GM18517 (cell line): ENCODE results near the gene CANX.
"Not testable (repeated sequence)": the region's sequence is repeated elsewhere in the genome, so short reads cannot be mapped to it uniquely, and the experiment has no call there.

Experiments used
- ATAC-seq: cut with Tn5 transposase; IDR thresholded peaks from one replicate; pipeline ENCODE4 v1.9.1; 2021; ENCODE audit warnings: mild to moderate bottlenecking, moderate library complexity; ENCODE audit not compliant: unreplicated experiment

Gene CANX

DNA sequence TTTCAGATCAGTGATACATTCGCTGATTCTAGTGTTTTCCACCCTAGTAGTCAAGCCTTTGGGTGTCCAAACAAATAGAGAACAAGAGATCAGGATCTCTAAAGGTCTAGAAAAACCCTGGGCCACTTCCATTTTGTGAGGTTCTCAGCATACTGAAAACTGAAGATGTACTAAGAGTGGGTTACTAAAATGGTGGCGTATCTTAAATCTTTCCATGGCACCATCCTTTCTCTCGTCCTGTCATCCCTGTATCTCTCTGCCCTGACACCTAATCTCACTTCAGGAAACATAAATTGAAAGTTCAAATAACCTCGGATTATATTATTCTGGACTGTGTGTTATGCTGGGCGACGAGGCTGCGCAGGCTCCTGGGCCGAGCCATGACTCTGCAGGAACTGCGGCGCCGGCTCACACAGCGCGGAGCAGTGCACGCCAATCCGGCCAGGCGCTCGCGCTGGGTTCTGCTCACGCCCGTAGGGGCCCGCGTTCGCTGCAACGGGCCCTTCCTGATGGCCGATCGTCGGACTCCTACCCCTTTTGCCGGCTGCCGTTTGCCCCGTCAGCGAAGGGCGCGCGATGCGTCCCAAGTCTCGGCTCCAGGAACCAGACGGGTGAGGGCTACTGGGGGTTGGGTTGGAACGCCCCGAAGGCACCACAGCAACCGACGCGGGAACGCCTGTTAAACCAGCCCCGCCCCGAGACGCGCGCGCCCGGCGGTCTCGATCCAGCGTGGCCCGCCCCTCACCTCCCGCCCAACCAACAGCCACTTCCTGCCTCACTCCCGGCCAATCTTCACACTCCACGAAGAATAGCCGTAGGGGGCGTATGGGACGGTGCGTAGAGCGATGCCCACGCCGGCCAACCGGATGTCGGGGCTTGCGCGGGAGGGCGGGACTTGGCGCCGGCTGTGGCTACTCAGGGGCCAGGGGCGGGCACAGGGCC is 503 bp upstream of the CANX start:
- ATAC-seq: peak; percentile 75

DNA sequence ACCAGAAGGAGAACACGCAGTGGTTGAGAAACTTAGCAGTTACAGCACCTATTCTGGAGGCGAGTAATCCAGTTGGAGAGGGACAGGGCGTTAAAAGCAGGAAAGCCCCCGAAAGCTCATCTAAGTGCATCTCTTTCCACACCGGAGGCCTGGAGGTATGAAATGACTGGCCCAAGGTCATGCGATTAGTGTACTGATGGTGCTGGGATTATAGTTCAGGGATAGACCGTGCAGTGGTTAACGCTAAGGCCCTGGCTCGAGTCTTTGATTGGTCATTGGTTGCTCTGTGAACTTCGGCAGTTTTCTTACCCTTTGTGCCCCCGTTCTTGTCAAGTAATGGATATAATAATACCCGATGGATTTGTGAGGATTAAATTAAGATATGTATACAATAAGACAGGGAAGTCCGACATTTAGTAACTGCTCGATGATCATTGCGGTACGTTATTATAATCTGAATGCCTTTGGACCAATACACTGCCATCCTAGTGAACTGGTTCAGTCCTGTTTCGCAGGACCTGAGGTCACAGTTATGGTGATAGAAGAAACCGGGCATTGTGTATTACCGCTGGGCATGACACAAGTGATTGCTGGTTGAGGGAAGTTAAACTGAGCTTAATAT is 960 bp downstream of the CANX start:
- ATAC-seq: peak; percentile 21

- ATAC-seq: no peak
Measured at GRCh38 chr5:179700401-179700918, 1.7 kb downstream of the CANX start.

DNA sequence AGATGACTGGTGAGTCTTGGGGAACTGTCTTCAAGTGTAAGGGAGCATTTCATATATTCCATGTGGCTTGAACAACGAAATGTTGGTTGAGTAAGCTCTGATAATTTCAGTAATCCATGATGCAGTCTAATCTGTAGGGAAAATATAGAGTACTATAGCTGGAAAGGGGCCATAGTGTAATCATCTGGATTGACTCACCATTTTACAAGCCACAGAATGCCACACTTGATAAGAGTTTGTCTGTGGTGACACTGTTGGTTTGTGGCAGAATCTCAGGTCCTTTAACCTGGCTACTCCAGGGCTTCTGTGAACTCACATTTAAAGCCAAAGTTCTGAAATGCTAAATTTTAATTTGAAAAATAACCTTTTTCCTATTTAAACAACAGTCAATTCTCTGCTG is 17.5 kb downstream of the CANX start:
- ATAC-seq: no peak

DNA sequence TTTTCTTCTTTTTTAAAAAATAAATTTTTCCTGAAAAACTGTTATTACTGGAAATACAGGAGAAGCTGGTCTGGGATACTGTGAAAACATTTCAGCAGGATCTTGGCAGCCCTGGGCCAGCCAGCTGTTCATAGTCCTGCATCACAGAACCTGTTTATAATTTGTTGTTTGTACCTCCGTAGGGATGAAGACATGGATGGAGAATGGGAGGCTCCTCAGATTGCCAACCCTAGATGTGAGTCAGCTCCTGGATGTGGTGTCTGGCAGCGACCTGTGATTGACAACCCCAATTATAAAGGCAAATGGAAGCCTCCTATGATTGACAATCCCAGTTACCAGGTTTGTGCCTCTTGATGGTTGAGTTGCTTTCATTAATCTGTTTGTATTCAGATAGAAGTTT is 21.5 kb downstream of the CANX start:
- no peak for ATAC-seq

- no peak for ATAC-seq
Measured at GRCh38 chr5:179724163-179724562, 25.4 kb downstream of the CANX start.

DNA sequence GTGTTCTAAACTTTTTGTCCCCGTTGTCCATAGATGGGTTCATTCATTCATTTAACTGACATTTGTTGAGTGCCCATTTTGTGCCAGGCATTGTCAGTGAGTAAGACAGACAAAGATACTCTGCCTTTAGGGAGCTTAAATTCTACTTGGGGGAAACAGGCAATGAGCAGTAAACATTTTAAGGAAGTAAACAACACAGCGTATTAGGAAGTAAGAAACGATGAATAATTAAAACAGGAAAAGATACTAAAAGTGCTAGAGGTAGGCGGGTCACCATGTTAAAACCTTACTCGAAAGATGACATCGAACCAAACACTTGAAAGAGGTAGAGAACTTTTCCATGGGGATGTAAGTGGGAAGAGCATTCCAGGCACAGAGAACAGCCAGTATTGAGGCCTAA is 28.3 kb downstream of the CANX start:
- ATAC-seq: no peak

GRCh38 chr5:179729303-179729702 is 30.5 kb downstream of the CANX start:
- ATAC-seq: no peak

DNA sequence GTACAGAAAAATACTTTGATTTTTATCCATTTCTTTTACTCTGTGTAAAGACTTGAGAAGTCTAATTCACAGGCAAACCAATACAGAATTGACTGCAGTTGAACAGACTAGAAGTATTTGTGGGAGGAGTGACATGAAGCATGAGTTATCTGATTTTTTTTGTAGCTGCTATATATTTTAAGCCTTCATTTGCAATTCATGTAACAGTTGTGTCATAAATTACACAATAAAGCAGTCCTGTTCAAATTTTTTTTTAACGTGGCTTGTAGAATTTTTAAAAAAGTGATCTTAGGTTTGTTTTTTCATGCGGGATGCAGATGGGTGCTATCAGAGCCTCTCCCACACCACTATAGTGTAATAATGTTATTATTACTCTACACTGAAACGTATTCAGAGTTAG is 31.0 kb downstream of the CANX start:
- ATAC-seq: no peak

DNA sequence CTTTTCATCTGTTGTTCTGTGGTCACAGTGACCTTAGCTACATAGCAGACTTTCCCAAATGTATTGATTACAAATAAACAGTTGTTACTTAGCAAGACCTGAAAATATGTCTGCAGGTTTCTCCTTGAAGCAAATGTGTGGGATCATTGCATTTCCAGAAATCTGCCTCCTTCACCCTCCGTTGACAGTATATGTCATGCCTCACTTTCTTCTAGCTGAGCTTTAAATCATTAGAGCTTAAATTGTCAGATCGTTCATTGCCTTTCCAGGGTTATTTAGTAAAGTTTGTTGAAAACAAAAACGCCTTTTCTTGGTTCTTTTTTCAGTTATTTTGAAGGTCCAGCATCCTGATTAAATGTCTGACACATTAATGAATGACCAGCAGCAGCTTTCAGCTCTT is 31.6 kb downstream of the CANX start:
- ATAC-seq: no peak

GRCh38 chr5:179730852-179731251 is 32.1 kb downstream of the CANX start:
- no peak for ATAC-seq

GRCh38 chr5:179731791-179732411 is 33.1 kb downstream of the CANX start:
- peak; percentile 15 for ATAC-seq

DNA sequence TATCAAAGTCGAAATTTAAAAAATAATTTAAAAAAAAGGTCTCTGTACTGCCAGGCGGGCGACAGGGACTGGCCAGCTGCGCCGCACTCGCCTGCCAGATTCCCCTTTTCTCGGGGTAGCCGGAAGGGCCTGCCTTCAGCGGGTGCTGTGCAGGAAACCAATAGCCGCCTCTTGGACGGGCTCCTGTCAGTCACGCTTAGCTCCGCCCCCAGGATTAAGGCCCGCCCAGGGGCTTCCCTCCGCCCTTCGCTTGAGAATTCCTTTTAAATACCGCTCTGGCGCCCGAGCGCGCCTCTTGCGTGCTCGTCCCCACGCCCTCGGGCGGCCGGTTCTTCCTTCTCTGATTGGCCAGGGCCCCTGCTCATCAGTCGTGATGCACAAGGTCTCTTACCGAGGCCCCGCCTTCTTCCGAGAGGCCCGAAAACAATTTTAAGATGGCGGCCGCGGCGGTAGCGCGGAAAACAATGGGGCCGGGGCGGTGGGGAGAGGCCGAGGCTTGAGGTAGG is 33.7 kb downstream of the CANX start, which contains the start of gene MAML1:
Gene MAML1, plus strand, starts transcription at position 411 of the 506 bp plus-strand sequence. CDS start 291 bp downstream, outside the sequence.
- peak; percentile 94 for ATAC-seq

DNA sequence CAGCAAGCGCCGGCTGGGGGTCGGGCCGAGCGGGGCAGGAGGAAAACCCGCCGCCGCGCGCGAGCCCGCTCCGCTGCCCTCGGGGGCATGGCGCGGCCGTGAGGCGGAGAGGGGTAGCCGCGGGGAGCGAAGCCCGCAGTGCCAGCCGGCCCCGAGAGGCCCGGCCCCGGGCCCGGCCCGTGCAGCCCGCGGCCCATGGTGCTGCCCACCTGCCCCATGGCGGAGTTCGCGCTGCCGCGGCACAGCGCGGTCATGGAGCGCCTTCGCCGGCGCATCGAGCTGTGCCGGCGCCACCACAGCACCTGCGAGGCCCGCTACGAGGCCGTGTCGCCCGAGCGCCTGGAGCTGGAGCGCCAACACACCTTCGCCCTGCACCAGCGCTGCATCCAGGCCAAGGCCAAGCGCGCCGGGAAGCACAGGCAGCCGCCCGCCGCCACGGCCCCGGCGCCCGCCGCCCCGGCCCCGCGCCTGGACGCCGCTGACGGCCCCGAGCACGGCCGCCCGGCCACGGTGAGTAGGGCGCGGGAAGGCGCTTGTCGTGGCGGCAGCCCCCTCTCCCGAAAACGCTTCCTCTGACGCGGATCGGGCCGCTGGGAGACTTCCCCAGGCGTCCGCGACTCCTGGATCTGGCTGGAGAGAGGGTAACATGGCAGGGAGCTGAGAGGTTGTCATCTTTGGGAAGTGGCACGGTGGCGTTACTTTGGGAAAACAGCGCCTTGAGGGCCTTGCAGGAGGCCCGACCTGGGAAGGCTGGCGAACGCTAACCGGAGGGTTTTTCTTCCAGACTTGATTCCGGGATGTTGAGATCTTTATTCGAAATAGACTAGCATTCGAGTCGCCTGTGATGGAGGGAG is 34.4 kb downstream of the CANX start:
- ATAC-seq: peak; percentile 30

GRCh38 chr5:179733772-179734126 is 35.0 kb downstream of the CANX start:
- ATAC-seq: no peak

DNA sequence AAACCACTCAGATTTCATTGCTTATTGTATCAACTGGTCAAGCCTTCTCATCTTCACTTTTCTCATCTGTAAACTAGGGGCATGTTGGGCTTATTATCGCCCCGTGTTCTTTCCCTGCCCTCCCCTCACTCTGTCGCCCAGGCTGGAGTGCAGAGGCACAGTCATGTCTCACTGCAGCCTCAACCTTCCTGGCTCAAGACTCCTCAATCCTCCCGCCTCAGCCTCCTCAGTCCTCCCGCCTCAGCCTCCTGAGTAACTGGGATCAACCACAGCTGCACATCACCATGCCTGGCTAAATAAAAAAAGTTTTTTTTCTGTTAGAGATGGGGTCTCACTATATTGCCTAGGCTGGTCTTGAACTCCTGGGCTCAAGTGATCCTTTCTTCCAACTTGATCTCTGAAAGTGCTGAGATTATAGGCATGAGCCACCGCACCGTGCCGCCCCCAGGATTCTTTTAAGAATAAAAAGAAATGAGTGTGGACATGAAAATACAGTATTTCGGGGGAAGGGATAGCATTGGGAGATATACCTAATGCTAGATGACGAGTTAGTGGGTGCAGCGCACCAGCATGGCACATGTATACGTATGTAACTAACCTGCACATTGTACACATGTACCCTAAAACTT is 35.9 kb downstream of the CANX start:
- ATAC-seq: no peak

DNA sequence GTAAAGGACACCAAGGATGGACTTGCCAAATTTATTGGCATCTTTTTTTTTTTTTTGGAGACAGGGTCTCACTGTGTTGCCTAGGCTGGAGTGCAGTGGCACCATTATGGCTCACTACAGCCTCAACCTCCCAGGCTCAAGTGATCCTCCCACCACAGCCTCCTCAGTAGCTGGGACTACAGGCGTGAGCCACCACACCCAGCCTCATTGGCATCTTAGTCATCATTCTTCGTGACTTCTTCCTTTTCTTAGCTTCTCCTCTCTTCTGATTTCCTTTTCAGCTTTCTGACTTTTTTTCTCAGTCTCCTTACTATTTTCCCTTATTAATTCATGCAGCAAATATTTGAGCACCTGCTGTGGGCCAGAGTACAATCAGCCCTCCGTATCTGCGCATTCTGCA is 40.0 kb downstream of the CANX start:
- no peak for ATAC-seq

- ATAC-seq: not testable (repeated sequence)
Measured at GRCh38 chr5:179744106-179744505, 45.3 kb downstream of the CANX start.

DNA sequence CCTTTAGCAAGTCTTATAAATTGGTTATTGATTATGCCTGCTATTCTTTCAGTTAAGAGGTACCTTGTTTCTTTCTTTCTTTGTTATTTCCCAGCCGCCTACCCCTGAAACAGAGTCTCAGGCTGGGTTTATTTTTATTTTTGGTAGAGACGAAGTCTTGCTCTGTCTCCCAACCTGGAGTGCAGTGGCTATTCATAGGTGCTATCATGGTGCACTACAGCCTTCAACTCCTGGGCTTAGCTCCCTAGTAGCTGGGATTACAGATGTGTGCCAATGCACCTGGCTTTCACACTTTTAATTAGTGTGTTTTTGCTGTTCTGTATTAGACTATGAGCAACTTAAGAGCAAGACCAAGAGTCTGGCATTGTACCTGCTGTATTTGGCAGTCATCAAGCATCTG is 48.1 kb downstream of the CANX start:
- ATAC-seq: no peak

GRCh38 chr5:179747811-179748210 is 49.0 kb downstream of the CANX start:
- no peak for ATAC-seq
